HG02885 (cell line): ENCODE data around the gene TMEM138.
"Not testable (repeated sequence)": the region's sequence is repeated elsewhere in the genome, so short reads cannot be mapped to it uniquely, and the experiment has no call there.

Experiments used
- ATAC-seq: cut with Tn5 transposase; IDR thresholded peaks from one replicate; pipeline ENCODE4 v1.9.1; 2021; ENCODE audit warnings: mild to moderate bottlenecking; ENCODE audit not compliant: unreplicated experiment, poor library complexity

The TMEM138 gene

GRCh38 chr11:61361237-61361740, 885 bp upstream of the TMEM138 start:
- ATAC-seq = no peak

GRCh38 chr11:61362542-61362875, 335 bp downstream of the TMEM138 start:
- ATAC-seq = peak; percentile 1

GRCh38 chr11:61364012-61364675, 2.0 kb downstream of the TMEM138 start:
- no peak for ATAC-seq

DNA sequence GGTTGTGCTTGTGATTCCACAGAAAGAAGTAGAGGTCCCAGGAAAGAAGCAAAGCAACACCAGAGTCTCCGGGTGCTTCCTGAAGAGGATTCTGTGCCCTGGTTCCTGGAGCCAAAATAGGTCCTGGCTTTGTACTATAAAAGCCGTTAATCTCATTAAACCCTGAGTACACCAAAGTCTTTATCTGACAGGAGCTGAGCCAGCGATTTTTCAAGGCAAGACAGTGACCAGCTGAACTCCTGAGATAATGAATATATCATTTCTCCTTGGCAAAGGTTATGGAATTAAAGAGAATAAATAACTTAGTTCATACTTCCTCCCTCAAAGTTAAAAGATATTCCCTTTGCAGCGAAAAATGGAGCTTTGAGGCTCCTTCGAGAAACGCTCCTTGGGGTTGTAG, 5.2 kb downstream of the TMEM138 start:
- ATAC-seq = no peak

GRCh38 chr11:61368646-61369045, 6.5 kb downstream of the TMEM138 start:
- ATAC-seq = no peak

DNA sequence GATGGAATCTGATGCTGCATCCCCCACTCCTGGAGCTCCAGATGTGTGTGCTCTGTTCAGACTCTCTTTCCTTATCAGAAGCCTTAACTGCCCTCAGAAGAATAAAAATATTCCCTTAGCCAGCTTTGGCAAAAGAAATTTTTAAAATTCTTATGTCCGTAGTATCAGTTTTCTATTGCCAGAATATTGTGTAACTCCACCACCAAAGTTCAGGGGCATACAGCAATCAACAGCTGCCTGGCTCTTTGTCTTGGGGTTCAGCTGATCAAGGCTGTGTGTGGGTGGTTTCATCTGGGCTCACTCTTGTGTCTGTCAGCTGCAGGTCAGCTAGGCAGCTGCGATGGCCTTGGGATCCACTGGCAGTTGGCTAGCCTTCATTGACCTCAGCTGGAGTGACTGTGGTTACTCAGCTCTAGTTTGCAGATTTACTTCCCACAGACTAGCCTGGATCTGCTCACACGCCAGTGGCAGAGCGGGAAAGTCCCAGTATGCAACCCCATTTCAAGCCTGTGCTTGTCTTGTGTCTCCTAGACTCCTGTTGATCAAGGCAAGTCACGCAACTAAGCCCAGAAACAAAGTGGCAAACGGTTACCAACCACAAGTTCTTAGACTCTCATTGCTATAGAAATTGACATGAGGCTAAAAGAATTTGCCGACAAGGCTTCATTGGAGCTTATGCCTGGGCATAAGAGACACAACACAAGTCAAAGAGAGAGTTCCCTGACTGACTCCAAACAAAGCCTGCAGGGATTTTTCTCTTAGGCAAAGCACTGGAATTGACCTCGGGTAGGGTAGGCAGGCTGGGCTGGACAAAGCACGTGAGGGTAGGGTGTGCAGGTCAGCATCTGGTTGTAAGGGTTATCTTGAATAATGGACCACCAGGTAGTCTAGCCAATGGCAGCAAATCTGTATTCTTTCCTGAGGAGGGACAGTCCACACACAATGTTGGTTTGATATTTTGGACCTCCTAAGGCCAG, 7.5 kb downstream of the TMEM138 start:
- ATAC-seq = no peak

DNA sequence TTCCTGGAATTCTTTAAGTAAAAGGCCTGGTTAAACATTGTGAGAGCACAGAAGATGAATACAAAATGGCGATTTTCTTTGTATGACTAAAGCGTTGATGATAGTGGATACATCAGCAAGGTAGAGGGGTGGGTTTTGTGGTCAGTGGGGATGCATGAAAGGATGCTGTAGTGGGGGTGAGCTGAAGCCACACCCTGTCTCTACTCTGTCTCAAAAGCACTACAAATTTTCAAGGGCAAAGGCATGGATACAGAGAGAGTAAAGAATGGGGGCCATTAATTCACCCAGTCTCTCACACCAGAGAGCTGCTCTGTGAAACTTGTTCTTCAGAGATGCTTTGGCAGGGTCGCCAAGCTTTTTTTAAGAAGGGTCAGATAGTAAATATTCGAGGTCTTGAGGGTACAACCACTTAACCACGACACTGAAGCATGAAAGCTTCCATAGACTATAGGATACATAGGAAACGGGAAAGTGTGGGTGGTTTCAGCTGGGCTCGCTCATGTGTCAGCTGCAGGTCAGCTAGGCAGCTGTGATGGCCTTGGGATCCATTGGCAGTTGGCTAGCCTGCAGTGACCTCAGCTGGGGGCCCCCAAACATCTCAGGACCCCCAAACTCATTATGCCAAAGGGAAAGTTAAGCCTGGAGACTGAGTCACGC, 8.3 kb downstream of the TMEM138 start:
- no peak for ATAC-seq

DNA sequence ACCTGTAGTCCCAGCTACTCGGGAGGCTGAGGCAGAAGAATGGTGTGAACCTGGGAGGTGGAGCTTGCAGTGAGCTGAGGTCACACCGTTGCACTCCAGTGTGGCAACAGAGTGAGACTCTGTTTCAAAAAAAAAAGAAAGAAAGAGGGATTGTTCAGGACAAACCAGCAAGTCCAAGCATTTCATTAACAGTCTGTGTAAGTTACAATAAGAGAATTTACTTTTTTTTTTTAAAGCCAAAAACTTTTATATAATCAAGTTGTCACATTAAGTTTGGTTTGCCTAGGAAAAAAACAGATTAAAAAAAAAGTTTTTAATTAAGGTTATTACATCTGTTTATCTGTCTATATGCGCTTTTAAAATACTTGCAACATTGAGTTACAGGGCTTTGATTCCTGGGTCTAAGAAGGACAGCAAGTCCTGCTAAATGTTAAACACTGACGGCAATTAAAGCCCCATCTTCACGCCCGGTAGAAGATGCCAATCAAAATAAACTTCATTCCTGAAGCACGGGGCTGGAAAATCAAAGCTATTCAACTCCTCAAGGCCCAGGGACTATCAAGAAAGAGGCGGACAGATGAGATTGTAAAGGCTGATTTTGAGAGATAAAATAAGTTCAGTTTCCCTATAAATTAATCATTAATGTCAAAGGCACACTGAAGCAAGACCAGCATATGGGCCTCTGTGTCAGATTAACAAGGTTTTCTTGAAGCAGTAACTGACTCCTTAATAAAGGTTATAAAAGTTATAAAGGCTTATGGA, 10.7 kb downstream of the TMEM138 start:
- ATAC-seq = no peak

DNA sequence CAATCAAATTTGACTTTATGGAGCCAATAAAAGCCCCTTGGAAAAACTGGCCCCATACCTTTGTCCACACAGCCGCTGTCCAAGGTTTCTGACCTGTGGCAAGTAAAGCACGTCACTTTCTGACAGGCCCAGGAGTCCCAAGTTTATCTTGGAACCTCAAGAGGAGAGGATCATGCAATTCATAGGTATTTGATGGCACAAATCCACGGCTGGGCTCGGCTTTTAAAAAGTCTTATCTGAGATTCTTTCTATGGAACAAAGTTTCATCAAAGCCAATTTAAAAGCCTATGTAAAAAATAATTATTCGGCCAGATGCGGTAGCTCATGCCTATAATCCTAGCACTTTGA, 13.6 kb downstream of the TMEM138 start:
- ATAC-seq = no peak

- no peak for ATAC-seq
These were observed 15.4 kb downstream of the TMEM138 start for GRCh38 chr11:61377461-61378160.

DNA sequence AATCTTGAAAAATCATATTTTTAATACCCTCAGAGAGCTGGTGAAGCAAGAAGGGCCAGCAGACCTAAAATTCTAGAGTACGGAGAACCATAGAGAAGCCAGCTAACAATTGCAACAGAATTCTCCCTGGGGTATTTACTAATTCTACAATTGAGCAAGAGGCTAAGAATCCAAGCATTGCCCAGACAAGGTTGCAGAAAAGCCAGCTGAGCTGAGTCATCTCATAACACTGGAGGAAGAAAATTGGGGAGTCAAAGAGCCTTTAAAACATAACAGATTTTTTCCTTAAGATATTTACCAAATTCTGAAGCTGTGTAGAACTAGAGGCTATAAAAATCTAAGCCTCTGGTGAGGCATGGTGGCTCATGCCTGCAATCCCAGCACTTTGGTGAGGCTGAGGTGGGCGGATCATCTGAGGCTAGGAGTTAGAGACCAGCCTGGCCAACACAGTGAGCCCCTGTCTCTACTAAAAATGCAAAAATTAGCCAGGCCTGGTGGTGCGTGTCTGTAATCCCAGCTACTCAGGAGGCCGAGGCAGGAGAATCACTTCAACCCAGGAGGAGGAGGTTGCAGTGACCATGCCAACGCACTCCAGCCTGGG, 16.6 kb downstream of the TMEM138 start:
- no peak for ATAC-seq

DNA sequence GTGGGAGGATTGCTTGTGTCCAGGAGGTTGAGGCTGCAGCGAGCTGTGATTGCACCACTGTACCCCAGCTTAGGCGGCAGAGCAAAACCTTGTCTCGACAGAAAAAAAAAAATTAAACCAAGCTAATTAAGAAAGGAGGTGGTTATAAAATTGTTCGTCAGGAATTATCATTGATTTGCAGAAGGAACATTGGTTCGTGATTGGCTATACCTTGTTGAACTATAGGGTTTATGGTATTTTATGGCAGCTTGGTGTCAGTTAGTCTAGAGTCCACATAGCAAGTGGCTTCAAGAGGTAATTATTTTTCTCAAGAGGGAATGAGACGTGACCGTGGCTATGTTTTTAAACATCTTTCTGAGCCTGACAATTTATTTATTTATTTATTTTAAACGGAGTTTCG, 18.7 kb downstream of the TMEM138 start:
- no peak for ATAC-seq

DNA sequence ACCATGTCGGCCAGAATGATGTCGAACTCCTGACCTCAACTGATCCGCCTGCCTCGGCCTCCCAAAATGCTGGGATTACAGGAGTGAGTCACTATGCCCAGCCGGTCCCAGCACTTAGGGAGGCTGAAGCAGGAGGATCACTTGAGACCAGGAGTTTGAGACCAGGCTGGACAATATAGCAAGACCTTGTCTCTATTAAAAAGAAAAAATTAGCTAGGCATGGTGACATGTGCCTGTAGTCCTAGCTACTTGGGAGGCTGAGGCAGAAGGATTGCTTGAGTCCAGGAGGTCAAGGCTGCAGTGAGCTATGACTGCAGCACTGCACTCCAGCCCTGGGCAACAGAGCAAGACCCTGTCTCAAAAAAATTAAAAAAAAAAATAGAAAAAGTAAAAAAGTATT, 21.7 kb downstream of the TMEM138 start:
- ATAC-seq = not testable (repeated sequence)

- no peak for ATAC-seq
These were observed 22.4 kb downstream of the TMEM138 start for GRCh38 chr11:61384271-61385242.

- ATAC-seq = no peak
These were observed 28.0 kb downstream of the TMEM138 start for GRCh38 chr11:61390161-61390560.

DNA sequence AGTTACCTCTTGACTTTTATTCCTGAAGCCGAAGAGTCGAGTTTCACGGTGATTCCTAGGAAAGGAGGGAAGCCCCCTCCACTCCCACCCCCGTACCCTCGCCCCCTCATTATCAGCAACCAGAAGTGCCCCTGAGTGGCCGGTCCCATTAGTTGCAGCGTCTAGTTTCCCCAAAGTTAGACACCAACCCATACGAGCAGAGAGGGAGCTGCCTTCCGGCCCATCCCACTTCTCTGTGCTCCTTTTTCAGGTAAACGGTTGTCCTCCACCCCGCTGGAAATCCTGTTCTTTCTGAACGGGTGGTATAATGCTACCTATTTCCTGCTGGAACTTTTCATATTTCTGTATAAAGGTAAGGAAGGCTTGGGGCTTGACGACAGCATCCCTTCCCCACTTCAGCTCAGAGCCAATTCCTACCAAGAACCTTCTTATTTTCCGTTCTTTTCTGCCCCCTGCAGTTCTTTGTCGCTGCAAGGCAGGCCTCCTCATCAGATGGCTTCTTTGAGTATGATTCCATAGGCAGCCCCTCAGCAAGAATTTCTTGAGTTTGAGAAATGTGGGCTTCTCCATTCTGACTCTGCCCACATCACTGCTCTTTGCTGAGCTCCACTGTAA, 30.9 kb downstream of the TMEM138 start:
- ATAC-seq = no peak

DNA sequence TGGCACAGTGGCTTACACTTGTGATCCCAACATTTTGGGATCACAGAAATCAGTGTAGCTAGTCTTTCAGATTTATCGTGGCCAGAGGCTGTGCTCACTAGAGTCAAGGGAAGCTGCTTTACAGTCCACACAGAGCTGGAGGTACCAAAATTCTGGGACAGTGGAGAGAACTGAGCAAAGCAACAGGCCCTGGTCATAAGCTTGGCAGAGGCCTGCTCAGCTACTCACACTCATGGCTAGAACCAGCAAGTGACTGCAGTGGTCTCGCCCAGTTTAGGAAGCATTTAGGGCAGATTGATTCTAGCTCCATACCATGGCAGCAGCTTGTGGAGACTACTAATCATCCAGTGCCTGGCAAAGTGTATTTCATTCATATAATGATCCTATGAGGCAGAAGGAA, 39.0 kb downstream of the TMEM138 start:
- no peak for ATAC-seq

DNA sequence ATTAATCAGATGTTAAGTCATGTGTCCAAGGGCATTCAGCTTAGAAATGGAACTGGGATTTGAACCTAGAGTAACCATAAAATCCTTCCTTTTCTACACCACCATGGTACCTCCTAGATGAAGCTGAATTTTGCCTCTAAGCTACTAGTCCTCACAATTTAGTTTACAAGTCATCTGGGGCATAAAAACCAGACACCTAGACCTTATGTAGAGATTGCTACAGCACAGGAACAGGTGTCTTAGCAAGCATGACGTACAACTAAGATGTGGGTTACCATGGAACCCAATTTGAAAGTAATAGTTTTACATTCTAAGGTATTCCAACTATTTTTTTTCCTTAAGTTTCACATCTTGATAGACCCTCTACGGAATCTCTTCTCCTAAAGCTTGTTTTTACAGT, 39.4 kb downstream of the TMEM138 start:
- no peak for ATAC-seq
